Stimulated activated naive B cell treated with anti-CD40 and anti-IgM and Interleukin-4, amounts not matched to agents 10 μg/mL and 1 μg/mL and 100 μg/mL, for 72 hours (primary cell): Measurements from ENCODE around the gene PCDHA12.

ENCODE experiments used
- ATAC-seq, 2 donors: fragments of 150-1000 bp; cut with Tn5 transposase; replicated peaks; 2 replicates each; pipeline ENCODE4 v1.10.0; 2021; ENCODE audit warnings: moderate library complexity in 1 of 2
- DNase-seq: peaks from one replicate; pipeline ENCODE4 v3.0.0; 2021
- H3K27ac Mint-ChIP-seq: one replicate; pipeline ENCODE4 v1.8.0; 2022; ENCODE audit warnings: mild to moderate bottlenecking, mixed read lengths
- H3K27me3 Mint-ChIP-seq, 2 donors: one replicate each; pipeline ENCODE4 v1.8.0; 2022; ENCODE audit warnings: mixed read lengths in 2 of 2
- H3K36me3 Mint-ChIP-seq, 2 donors: one replicate each; pipeline ENCODE4 v1.8.0; 2022; ENCODE audit warnings: mixed read lengths in 2 of 2, mild to moderate bottlenecking in 1 of 2
- H3K4me1 Mint-ChIP-seq, 2 donors: one replicate each; pipeline ENCODE4 v1.8.0; 2022; ENCODE audit warnings: mixed read lengths in 2 of 2, mild to moderate bottlenecking in 1 of 2
- H3K4me3 Mint-ChIP-seq, 2 donors: one replicate each; pipeline ENCODE4 v1.8.0; 2022; ENCODE audit warnings: mild to moderate bottlenecking in 2 of 2, mixed read lengths in 2 of 2, moderate library complexity in 1 of 2
- H3K9me3 Mint-ChIP-seq, 2 donors: one replicate each; pipeline ENCODE4 v1.8.0; 2022; ENCODE audit warnings: mixed read lengths in 2 of 2, mild to moderate bottlenecking in 1 of 2

PCDHA12 gene

GRCh38 chr5:140882591-140882899 is 7.4 kb downstream of the PCDHA12 start:
- Mint-ChIP-seq H3K36me3 (peaks cover 2 to 9% of the 10 kb centered on the region in 2 donors), H3K4me1 (no peaks in the 10 kb centered on the region), H3K9me3 (peaks cover 12 to 14% of the 10 kb centered on the region in 2 donors), H3K27me3 (peaks cover 20 to 27% of the 10 kb centered on the region in 2 donors), H3K4me3 (no peak overlapping the region), H3K27ac (peak overlapping the region; percentile 63)
- ATAC-seq (no peak), DNase-seq (no peak)

GRCh38 chr5:140883373-140883772 is 8.3 kb downstream of the PCDHA12 start:
- H3K27me3 Mint-ChIP-seq: peaks cover 20 to 27% of the 10 kb centered on the region in 2 donors
- peaks cover 2 to 9% of the 10 kb centered on the region in 2 donors for H3K36me3 Mint-ChIP-seq
- H3K4me3 Mint-ChIP-seq: no peak overlapping the region
- ATAC-seq (no peak), DNase-seq (no peak)
- no peak overlapping the region for H3K27ac Mint-ChIP-seq
- peaks cover 13 to 14% of the 10 kb centered on the region in 2 donors for H3K9me3 Mint-ChIP-seq
- H3K4me1 Mint-ChIP-seq: no peaks in the 10 kb centered on the region

- Mint-ChIP-seq H3K4me3 (no peak overlapping the region), H3K27me3 (peaks cover 20 to 27% of the 10 kb centered on the region in 2 donors)
- no peak for ATAC-seq
These were observed 9.0 kb downstream of the PCDHA12 start for GRCh38 chr5:140883927-140884697.

GRCh38 chr5:140916325-140916724 is 41.2 kb downstream of the PCDHA12 start:
- Mint-ChIP-seq H3K9me3 (peaks cover 14 to 15% of the 10 kb centered on the region in 2 donors), H3K4me1 (no peaks in the 10 kb centered on the region), H3K27me3 (no peaks in the 10 kb centered on the region), H3K27ac (no peak overlapping the region), H3K4me3 (no peak overlapping the region), H3K36me3 (peaks cover 0 to 1% of the 10 kb centered on the region in 2 donors)
- ATAC-seq (no peak), DNase-seq (no peak)

More at GRCh38 chr5:140883927-140884697, 9.0 kb downstream of the PCDHA12 start:
- Mint-ChIP-seq H3K27ac (no peak overlapping the region), H3K9me3 (peaks cover 12 to 13% of the 10 kb centered on the region in 2 donors), H3K36me3 (peaks cover 2 to 9% of the 10 kb centered on the region in 2 donors), H3K4me1 (no peaks in the 10 kb centered on the region)
- no peak for DNase-seq

- Mint-ChIP-seq H3K36me3 (no peaks in the 10 kb centered on the region), H3K27me3 (peaks cover 43 to 47% of the 10 kb centered on the region in 2 donors), H3K4me1 (peaks cover 3 to 16% of the 10 kb centered on the region in 2 donors)
These were observed 48.5 kb downstream of the PCDHA12 start for GRCh38 chr5:140923601-140924000.

GRCh38 chr5:140925806-140926442 is 50.8 kb downstream of the PCDHA12 start, which contains the start of gene PCDHAC1:
Gene PCDHAC1 (plus strand): TSS chr5:140926299. CDS start chr5:140926893, 594 bp downstream.
- H3K9me3 Mint-ChIP-seq: peaks cover 0 to 6% of the 10 kb centered on the region in 2 donors
- peak within 1 kb of the TSS; percentile 65 for H3K27ac Mint-ChIP-seq
- peak within 1 kb of the TSS; percentile 32 to 59 for H3K4me3 Mint-ChIP-seq
- DNase-seq: no peak
- H3K4me1 Mint-ChIP-seq: peaks cover 3 to 16% of the 10 kb centered on the region in 2 donors
- H3K27me3 Mint-ChIP-seq: peaks cover 48 to 65% of the 10 kb centered on the region in 2 donors
- H3K36me3 Mint-ChIP-seq: no peaks in the 10 kb centered on the region
- ATAC-seq: no peak

More at GRCh38 chr5:140923601-140924000, 48.5 kb downstream of the PCDHA12 start:
- ATAC-seq (no peak), DNase-seq (no peak)
- Mint-ChIP-seq H3K4me3 (no peak overlapping the region), H3K9me3 (peaks cover 0 to 6% of the 10 kb centered on the region in 2 donors), H3K27ac (no peak overlapping the region)

- Mint-ChIP-seq H3K4me1 (peaks cover 3 to 16% of the 10 kb centered on the region in 2 donors), H3K36me3 (no peaks in the 10 kb centered on the region), H3K9me3 (peaks cover 0 to 6% of the 10 kb centered on the region in 2 donors), H3K27ac (no peak overlapping the region), H3K4me3 (peak overlapping the region; percentile 32 to 59), H3K27me3 (peaks cover 48 to 65% of the 10 kb centered on the region in 2 donors)
- DNase-seq (no peak), ATAC-seq (no peak)
These were observed 51.5 kb downstream of the PCDHA12 start for GRCh38 chr5:140926443-140927227.

- H3K4me3 Mint-ChIP-seq: peak overlapping the region in 1 of 2 donors; percentile 59
- H3K27ac Mint-ChIP-seq: peak overlapping the region; percentile 65
- H3K9me3 Mint-ChIP-seq: peaks cover 0 to 6% of the 10 kb centered on the region in 2 donors
- H3K36me3 Mint-ChIP-seq: no peaks in the 10 kb centered on the region
- DNase-seq: no peak
- ATAC-seq: no peak
- H3K4me1 Mint-ChIP-seq: peaks cover 3 to 16% of the 10 kb centered on the region in 2 donors
- H3K27me3 Mint-ChIP-seq: peaks cover 46 to 65% of the 10 kb centered on the region in 2 donors
These were observed 52.1 kb downstream of the PCDHA12 start for GRCh38 chr5:140927228-140927573.
